CD14-positive monocyte (primary cell): Measurements from ENCODE around the gene CAVIN4. TPM values are rescaled to one million over a fixed set of nuclear protein-coding genes. Genes with fewer than 3 reads are reported as not detected.

ENCODE experiments used
- DNase-seq, 3 donors: peaks; one replicate each; pipeline ENCODE4 v3.0.0-alpha.2; 2011 to 2022
- H2AFZ ChIP-seq: 2 replicates; pipeline ENCODE4 v1.6.0; 2012; ENCODE audit warnings: mild to moderate bottlenecking, low read depth, low read length, inconsistent platforms; ENCODE audit not compliant: insufficient read depth, poor library complexity, severe bottlenecking
- H3K27ac ChIP-seq, 2 donors: 1 replicate in 1 of 2; 2 replicates in 1 of 2; pipeline ENCODE4 v1.5.1; 2012 to 2013; ENCODE audit warnings: low read length in 2 of 2, control low read depth in 1 of 2, inconsistent platforms in 1 of 2, low read depth in 1 of 2, mild to moderate bottlenecking in 1 of 2
- H3K27me3 ChIP-seq, 2 donors: one replicate each; pipeline versions ENCODE4 v1.6.0 to v1.6.1; 2011 to 2013; ENCODE audit warnings: low read length in 2 of 2; ENCODE audit not compliant: control insufficient read depth in 2 of 2, insufficient read depth in 2 of 2
- H3K36me3 ChIP-seq, 2 donors: replicated peaks in 1 of 2; 1 replicate in 1 of 2; 2 replicates in 1 of 2; pipeline versions ENCODE4 v1.5.1 to v1.6.1; 2012 to 2013; ENCODE audit warnings: low read length in 2 of 2, control low read depth in 1 of 2, inconsistent platforms in 1 of 2, mild to moderate bottlenecking in 1 of 2; ENCODE audit not compliant: insufficient read depth in 2 of 2, control insufficient read depth in 1 of 2
- H3K4me1 ChIP-seq, 2 donors: 1 replicate in 1 of 2; 2 replicates in 1 of 2; pipeline versions ENCODE4 v1.5.1 to v1.6.1; 2012 to 2013; ENCODE audit warnings: low read length in 2 of 2, control low read depth in 1 of 2, inconsistent platforms in 1 of 2, mild to moderate bottlenecking in 1 of 2, moderate library complexity in 1 of 2; ENCODE audit not compliant: insufficient read depth in 2 of 2, control insufficient read depth in 1 of 2
- H3K4me2 ChIP-seq: replicated peaks from 2 replicates; pipeline ENCODE3; 2012; ENCODE audit warnings: low read length, moderate library complexity, mild to moderate bottlenecking; ENCODE audit not compliant: poor library complexity, severe bottlenecking; ENCODE audit errors: extremely low read depth
- H3K4me3 ChIP-seq, 3 experiments: fragments of 200-600 bp in 1 of 3; sonication (generic) in 1 of 3; replicated peaks in 1 of 3; 1 replicate in 2 of 3; 2 replicates in 1 of 3; pipeline ENCODE4 v1.5.1; 2011 to 2013; ENCODE audit warnings: low read length in 3 of 3, mild to moderate bottlenecking in 3 of 3, control low read depth in 2 of 3, low read depth in 2 of 3, inconsistent platforms in 1 of 3, moderate library complexity in 1 of 3
- H3K79me2 ChIP-seq: 2 replicates; pipeline ENCODE4 v1.6.0; 2012; ENCODE audit warnings: mild to moderate bottlenecking, control low read depth, inconsistent platforms, low read length, moderate library complexity; ENCODE audit not compliant: insufficient read depth
- H3K9ac ChIP-seq: 2 replicates; pipeline ENCODE4 v1.6.0; 2017; ENCODE audit warnings: low read length, mild to moderate bottlenecking; ENCODE audit not compliant: insufficient read depth, poor library complexity, severe bottlenecking
- H3K9me3 ChIP-seq, 2 donors: replicated peaks in 1 of 2; 1 replicate in 1 of 2; 2 replicates in 1 of 2; pipeline versions ENCODE4 v1.5.1 to v1.6.1; 2012 to 2013; ENCODE audit warnings: low read length in 2 of 2, control low read depth in 1 of 2; ENCODE audit not compliant: control insufficient read depth in 1 of 2, insufficient read depth in 1 of 2
- H4K20me1 ChIP-seq: 2 replicates; pipeline ENCODE4 v1.6.0; 2012; ENCODE audit warnings: mild to moderate bottlenecking, low read length, control low read depth, moderate library complexity; ENCODE audit not compliant: insufficient read depth
- H3K27ac Mint-ChIP-seq, 7 donors: one replicate each; pipeline ENCODE4 v1.8.0; 2020; ENCODE audit warnings: mild to moderate bottlenecking in 7 of 7, mixed read lengths in 7 of 7, moderate library complexity in 6 of 7, inconsistent platforms in 2 of 7
- H3K27me3 Mint-ChIP-seq, 3 donors: one replicate each; pipeline ENCODE4 v1.8.0; 2021 to 2022; ENCODE audit warnings: low read depth in 3 of 3, mild to moderate bottlenecking in 3 of 3, mixed read lengths in 3 of 3, moderate library complexity in 3 of 3, inconsistent platforms in 1 of 3
- H3K36me3 Mint-ChIP-seq, 2 donors: one replicate each; pipeline ENCODE4 v1.8.0; 2020; ENCODE audit warnings: mixed read lengths in 2 of 2, inconsistent platforms in 1 of 2, mild to moderate bottlenecking in 1 of 2
- H3K4me1 Mint-ChIP-seq: one replicate; pipeline ENCODE4 v1.8.0; 2020; ENCODE audit warnings: mild to moderate bottlenecking, mixed read lengths
- H3K4me3 Mint-ChIP-seq, 2 donors: one replicate each; pipeline ENCODE4 v1.8.0; 2020; ENCODE audit warnings: mild to moderate bottlenecking in 2 of 2, mixed read lengths in 2 of 2, moderate library complexity in 1 of 2
- H3K9me3 Mint-ChIP-seq, 7 donors: one replicate each; pipeline ENCODE4 v1.8.0; 2020 to 2022; ENCODE audit warnings: mixed read lengths in 7 of 7, mild to moderate bottlenecking in 6 of 7, moderate library complexity in 6 of 7, inconsistent platforms in 2 of 7
- WGBS: methylation state at CpG from one replicate; pipeline ENCODE4 v1.1.5; 2013; ENCODE audit warnings: missing lambda C conversion rate; ENCODE audit not compliant: insufficient coverage; 5-methylcytosine and 5-hydroxymethylcytosine counted together
- intact Hi-C, 2 donors: fragments of 100-400 bp; cut with micrococcal nuclease; formaldehyde crosslinking; loops; one replicate each; pipeline versions ENCODE4 v1.15.0 to v1.15.1; 2023
- polyA plus RNA-seq, 3 donors: library from polyadenylated mRNA; depleted of rRNA in 1 of 3; unstranded in 2 of 3; stranded (reverse) in 1 of 3; fragments of 300-500 nt in 2 of 3; fragments of >200 nt in 1 of 3; fragmentation: Illumina TruSeq in 2 of 3; gene quantifications; 1 replicate in 2 of 3; 2 replicates in 1 of 3; pipeline ENCODE4 v1.2.3, GENCODE V29; 2012 to 2021
- TF ChIP-seq, protein P1 (sequence below): fragments of 200-600 bp; IDR thresholded peaks from one replicate; pipeline ENCODE4 v1.8.0; 2022; ENCODE audit warnings: antibody characterized with exemption, mild to moderate bottlenecking

The CAVIN4 gene
- polyA plus RNA-seq, 3 donors = not detected

DNA sequence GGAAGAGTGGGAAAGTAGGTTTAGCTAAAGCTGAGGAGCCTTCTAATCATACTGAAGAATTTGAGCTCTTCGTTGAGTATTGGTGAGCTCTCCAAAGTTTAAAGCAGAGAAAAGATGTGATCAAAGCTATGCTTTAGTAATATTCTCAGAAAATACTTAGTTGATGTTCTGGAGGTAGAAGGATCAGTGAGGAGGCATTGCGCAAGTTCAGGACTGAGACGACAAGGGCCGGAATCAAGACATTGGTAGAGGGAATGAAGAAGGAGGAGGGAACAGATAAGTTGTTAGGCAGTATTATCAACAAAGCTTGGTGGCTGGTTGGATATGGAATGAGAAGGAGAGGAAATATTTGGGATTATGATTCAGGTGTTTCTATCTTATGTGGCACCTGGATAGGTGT lies 7.1 kb downstream of the CAVIN4 start:
- no peaks in the 10 kb centered on the region for H3K9me3 Mint-ChIP-seq
- intact Hi-C loops = no loop called here
- Histone ChIP-seq H3K36me3 (no peaks in the 10 kb centered on the region), H3K79me2 (no peaks in the 10 kb centered on the region), H3K4me1 (no peaks in the 10 kb centered on the region), H2AFZ (no peak overlapping the region), H3K27ac (no peak overlapping the region), H3K9ac (no peak overlapping the region), H4K20me1 (no peaks in the 10 kb centered on the region), H3K27me3 (no peaks in the 10 kb centered on the region), H3K4me3 (no peak overlapping the region), H3K4me2 (no peak overlapping the region), H3K9me3 (no peaks in the 10 kb centered on the region)
- WGBS = 96% methylated on average over 4 of the region's 4 CpGs
- no peaks in the 10 kb centered on the region for H3K4me1 Mint-ChIP-seq
- no peak overlapping the region for H3K27ac Mint-ChIP-seq
- no peak for DNase-seq
- no peaks in the 10 kb centered on the region for H3K36me3 Mint-ChIP-seq
- TF ChIP-seq, protein P1, sequence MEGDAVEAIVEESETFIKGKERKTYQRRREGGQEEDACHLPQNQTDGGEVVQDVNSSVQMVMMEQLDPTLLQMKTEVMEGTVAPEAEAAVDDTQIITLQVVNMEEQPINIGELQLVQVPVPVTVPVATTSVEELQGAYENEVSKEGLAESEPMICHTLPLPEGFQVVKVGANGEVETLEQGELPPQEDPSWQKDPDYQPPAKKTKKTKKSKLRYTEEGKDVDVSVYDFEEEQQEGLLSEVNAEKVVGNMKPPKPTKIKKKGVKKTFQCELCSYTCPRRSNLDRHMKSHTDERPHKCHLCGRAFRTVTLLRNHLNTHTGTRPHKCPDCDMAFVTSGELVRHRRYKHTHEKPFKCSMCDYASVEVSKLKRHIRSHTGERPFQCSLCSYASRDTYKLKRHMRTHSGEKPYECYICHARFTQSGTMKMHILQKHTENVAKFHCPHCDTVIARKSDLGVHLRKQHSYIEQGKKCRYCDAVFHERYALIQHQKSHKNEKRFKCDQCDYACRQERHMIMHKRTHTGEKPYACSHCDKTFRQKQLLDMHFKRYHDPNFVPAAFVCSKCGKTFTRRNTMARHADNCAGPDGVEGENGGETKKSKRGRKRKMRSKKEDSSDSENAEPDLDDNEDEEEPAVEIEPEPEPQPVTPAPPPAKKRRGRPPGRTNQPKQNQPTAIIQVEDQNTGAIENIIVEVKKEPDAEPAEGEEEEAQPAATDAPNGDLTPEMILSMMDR = no peak
- H3K4me3 Mint-ChIP-seq = no peak overlapping the region
- peaks cover 0 to 2% (median 2%) of the 10 kb centered on the region in 3 donors for H3K27me3 Mint-ChIP-seq

DNA sequence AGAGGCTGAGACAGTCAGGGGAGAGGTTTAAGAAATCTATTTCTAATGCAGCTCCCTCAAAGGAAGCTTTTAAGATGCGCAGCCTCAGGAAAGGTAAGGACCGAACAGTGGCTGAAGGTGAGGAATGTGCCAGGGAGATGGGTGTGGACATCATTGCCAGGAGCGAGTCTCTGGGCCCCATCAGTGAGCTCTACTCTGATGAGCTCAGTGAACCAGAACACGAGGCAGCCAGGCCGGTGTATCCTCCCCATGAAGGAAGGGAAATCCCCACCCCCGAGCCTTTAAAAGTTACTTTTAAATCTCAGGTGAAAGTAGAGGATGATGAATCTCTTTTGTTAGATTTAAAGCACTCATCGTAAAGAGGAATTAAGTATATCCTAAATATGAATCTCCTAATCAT lies 8.2 kb downstream of the CAVIN4 start:
- Mint-ChIP-seq H3K4me3 (no peak overlapping the region), H3K9me3 (no peaks in the 10 kb centered on the region), H3K4me1 (no peaks in the 10 kb centered on the region), H3K27ac (no peak overlapping the region), H3K36me3 (no peaks in the 10 kb centered on the region), H3K27me3 (peaks cover 2% of the 10 kb centered on the region in 3 donors)
- no peaks in the 10 kb centered on the region for H3K27me3 ChIP-seq
- intact Hi-C loops = no loop called here
- H4K20me1 ChIP-seq = no peaks in the 10 kb centered on the region
- H3K4me3 ChIP-seq = no peak overlapping the region
- no peaks in the 10 kb centered on the region for H3K4me1 ChIP-seq
- H3K4me2 ChIP-seq = no peak overlapping the region
- H3K9ac ChIP-seq = no peak overlapping the region
- TF ChIP-seq, protein P1 = no peak
- 83% methylated on average over 1 of the region's 7 CpGs for WGBS
- H3K36me3 ChIP-seq = no peaks in the 10 kb centered on the region
- no peak for DNase-seq
- no peak overlapping the region for H2AFZ ChIP-seq
- no peaks in the 10 kb centered on the region for H3K9me3 ChIP-seq
- H3K27ac ChIP-seq = no peak overlapping the region
- H3K79me2 ChIP-seq = no peaks in the 10 kb centered on the region
